Left colon (tissue), 2 donors: ENCODE data around the gene ZNF786. TPM values are rescaled to one million over a fixed set of nuclear protein-coding genes. Genes with fewer than 3 reads are reported as not detected.
"Not testable (repeated sequence)": the region's sequence is repeated elsewhere in the genome, so short reads cannot be mapped to it uniquely, and the experiment has no call there.

ENCODE experiments used
- ATAC-seq: fragments of 200-7000 bp; cut with Tn5 transposase; one replicate; pipeline ENCODE4 v1.9.1; 2020; ENCODE audit warnings: mild to moderate bottlenecking, moderate library complexity
- DNase-seq, 2 donors: peaks; one replicate each; pipeline ENCODE4 v3.0.0-alpha.2; 2020
- intact Hi-C, 2 donors: fragments of 100-400 bp; cut with DNase I in 1 of 2; cut with micrococcal nuclease in 1 of 2; formaldehyde crosslinking; loops; one replicate each; pipeline versions ENCODE4 v1.11.2 to v1.14.0; 2022; cut with DNase I, micrococcal nuclease
- total RNA-seq, 2 donors: library from RNA; stranded (reverse); fragmentation: NEBNext Ultra II Directional; extraction: Animal tissue kit (Norgen Biotek cat#: 25700); gene quantifications; one replicate each; pipeline ENCODE4 v1.2.1, GENCODE V29; 2021
- donor health status: DM: no; HTN: no; CAD: no.
- donor health status: DM: yes; HTN: yes; CAD: no.

Gene ZNF786
- total RNA-seq, 2 donors from 2014 or later: 3.9 to 6.1 TPM

GRCh38 chr7:149087376-149087775 is 3.1 kb downstream of the ZNF786 start:
- no peak for ATAC-seq
- intact Hi-C loops: no loop called here

DNA sequence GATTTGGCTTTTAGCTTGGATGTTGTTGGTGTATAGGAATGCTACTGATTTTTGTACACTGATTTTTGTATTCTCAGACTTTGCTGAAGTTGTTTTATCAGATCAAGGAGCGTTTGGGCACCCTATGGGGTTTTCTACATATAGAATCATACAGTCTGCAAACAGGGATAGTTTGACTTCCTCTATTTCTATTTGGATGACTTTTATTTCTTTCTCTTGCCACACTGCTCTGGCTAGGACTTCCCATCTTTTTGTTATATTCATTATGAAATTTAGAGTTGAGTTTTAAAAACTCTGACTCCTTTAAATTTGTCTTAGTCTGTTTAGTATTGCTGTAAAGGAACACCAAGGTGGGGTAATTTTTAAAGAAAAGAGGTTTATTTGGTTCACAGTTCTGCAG is 4.7 kb downstream of the ZNF786 start:
- intact Hi-C loops: no loop called here
- DNase-seq (no peak), ATAC-seq (no peak)

More at GRCh38 chr7:149087376-149087775, 3.1 kb downstream of the ZNF786 start:
- no peak for DNase-seq

- ATAC-seq (no peak), DNase-seq (no peak)
- intact Hi-C loops: no loop called here
Measured at GRCh38 chr7:149084407-149084806, 6.1 kb downstream of the ZNF786 start.

DNA sequence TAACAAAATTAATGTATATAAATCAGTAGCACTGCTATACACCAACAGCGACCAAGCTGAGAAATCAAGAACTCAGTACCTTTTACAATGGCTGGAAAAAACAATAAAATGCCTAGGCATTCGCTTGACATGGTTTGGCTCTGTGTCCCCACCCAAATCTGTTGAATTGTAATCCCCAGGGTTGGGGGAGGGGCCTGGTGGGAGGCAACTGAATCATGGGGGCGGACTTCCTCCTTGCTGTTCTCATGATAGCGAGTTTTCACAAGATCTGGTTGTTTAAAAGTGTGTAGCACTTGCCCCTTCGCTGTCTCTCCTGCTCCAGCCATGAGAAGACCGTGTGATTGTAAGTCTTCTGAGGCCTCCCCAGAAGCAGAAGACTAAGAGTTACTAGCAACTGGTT is 8.6 kb downstream of the ZNF786 start:
- DNase-seq: no peak
- intact Hi-C loops: no loop called here
- no peak for ATAC-seq

DNA sequence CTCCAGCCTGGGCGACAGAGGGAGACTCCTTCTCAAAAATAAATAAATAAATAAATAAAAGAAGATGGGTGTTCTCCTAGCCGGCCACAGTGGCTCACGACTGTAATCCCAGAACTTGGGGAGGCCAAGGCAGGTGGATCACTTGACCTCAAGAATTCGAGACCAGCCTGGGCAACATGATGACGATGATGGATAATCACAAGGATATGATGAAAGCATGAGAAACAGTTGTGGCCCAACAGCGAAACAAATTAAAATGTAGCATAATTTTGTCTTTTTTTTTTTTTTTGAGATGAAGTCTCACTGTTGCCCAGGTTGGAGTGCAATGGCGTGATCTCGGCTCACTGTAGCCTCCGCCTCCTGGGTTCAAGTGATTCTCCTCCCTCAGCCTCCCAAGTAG is 12.9 kb downstream of the ZNF786 start:
- ATAC-seq (no peak), DNase-seq (no peak)
- intact Hi-C loops: no loop called here

- intact Hi-C loops: no loop called here
- no peak for ATAC-seq
- DNase-seq: no peak
Measured at GRCh38 chr7:149075286-149075685, 15.2 kb downstream of the ZNF786 start.

- intact Hi-C loops: no loop called here
Measured at GRCh38 chr7:149074116-149074885, 16.2 kb downstream of the ZNF786 start.

GRCh38 chr7:149072438-149072775 is 18.1 kb downstream of the ZNF786 start:
- no peak for ATAC-seq
- no peak for DNase-seq
- intact Hi-C loops: no loop called here

More at GRCh38 chr7:149074116-149074885, 16.2 kb downstream of the ZNF786 start:
- ATAC-seq (no peak), DNase-seq (no peak)

DNA sequence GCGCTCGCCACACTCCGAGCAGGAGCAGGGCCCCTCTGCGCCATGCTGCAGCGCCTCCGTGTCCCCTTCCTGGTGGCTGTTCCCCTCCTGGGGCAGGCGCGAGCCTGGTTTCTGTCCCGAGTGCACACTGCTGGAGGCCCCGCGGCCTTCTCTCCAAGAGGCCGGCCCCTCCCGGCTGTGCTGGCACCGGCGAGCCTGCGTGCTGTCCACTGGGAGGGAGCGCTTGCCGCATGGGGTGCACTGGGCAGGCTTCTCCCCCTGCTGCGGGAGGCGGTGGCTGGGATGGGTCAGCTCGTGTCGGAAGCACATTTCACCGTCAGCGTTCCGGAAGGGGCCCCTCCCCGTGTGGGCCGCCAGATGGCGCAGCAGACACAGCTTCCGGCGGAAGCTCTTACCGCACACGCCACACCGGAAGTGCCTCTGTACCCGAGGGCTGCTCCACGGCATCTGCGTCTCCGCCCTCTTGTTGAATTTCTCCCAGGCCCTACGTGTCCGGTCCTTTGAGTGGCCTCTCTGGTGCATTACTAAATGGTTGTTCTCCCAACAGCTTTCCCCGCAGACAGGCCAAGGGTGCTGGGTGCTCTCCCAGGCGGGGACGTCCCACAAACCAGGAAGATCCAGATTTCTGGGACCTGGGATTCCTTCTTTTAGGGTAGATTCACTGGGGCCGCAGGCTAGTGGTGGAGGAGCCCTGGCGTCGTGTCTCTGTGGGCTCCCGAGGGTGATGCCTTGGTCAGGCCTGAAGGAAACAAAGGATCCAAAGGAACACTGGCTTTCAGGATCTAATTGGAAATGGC is 18.7 kb downstream of the ZNF786 start:
- ATAC-seq (peak; percentile 11), DNase-seq (peak in 1 of 2 donors; percentile 15)
- intact Hi-C loops: no loop called here

DNA sequence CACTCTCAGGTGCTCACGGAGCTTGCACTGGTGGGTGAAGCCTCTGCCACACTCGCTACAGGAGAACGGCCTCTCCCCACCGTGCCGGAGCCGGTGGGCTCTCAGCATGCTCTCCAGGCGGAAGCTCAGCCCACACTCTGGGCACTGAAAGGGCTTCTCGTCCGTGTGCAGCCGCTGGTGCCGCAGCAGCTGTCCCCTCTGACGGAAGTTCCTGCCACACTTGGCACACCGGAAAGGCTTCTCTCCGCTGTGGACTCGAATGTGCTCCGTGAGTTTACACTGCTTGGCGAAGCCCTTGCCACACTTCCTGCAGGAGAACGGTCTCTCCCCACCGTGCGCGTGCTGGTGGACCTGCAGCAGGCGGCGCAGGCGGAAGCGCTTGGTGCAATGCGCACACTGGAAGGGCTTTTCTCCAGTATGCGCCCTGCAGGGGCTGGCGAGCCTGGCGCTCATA is 19.3 kb downstream of the ZNF786 start:
- intact Hi-C loops: no loop called here
- ATAC-seq: no peak
- no peak for DNase-seq

DNA sequence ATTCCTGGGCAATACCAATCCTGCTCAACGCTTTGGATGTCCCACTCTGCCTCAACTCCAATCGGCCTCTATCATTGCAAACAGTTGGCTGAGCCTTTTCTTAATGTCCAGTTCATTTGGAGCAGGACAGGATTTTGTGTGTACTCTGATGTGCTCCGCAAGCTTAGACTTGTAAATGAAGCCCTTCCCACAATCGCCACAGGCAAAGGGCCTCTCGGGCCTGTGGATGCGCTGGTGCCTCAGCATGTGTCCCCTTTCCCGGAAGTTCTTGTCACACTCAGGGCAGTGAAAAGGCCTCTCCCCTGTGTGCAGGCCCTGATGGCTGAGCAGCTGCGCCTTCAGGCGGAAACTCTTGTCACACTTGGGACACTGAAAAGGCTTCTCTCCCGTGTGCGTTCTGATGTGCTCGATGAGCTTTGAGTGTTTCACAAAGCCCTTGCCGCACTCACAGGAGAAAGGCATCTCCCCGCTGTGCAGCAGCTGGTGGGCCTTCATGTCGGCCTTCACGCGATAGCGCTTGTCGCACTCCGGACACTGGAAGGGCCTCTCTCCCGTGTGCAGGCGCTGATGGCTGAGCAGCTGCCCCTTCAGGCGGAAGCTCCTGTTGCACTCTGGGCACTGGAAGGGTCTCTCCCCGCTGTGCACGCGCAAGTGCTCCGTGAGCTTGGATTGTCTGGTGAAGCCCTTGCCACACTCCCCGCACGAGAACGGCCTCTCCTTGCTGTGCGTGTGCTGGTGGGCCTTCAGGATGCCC is 20.0 kb downstream of the ZNF786 start:
- ATAC-seq (no peak), DNase-seq (no peak)
- intact Hi-C loops: no loop called here

DNA sequence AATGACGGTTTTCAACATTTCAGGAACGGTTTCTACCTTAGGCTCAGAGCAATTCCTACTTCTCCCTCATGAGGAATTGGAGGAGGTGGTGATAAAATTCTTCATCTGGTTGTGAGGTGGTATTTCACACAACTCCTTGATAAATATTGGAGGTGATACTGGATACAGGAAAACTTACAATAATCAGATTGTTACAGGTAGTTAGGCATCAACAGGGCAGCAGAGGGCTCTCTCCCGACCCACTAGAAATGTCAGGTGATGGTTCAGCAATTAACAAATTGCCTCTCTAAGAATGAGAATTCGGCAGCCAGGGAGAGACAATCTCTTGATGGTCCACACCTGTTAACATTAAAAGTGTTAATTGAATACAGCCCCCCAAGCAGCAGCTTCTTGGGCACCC is 22.6 kb downstream of the ZNF786 start:
- DNase-seq: no peak
- no peak for ATAC-seq
- intact Hi-C loops: loop anchor here in 1 of 2 donors (10.0 kb wide), 1 partner anchor 63 kb away; no protein-coding TSS in a partner anchor

DNA sequence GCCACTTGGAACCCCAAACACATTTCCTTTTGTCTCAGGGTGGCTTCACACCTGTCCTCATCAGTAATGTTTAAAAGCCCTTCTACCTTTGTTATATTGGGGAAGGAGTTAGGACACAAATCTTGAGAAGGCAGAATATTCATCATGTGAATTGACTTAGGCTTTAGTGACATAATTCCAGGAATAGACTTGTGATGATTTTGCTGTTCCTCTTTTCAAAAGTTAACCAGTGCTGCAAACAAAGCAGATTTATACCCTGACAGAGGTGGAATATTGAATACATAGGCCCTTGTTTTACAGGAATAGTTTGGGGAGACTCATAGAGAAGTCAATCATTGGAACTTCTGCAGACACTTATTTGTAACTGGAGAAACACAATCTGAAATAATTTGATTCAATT is 27.0 kb downstream of the ZNF786 start:
- intact Hi-C loops: loop anchor here in 1 of 2 donors (10.0 kb wide), 1 partner anchor 59 kb away; no protein-coding TSS in a partner anchor
- DNase-seq: no peak
- no peak for ATAC-seq

DNA sequence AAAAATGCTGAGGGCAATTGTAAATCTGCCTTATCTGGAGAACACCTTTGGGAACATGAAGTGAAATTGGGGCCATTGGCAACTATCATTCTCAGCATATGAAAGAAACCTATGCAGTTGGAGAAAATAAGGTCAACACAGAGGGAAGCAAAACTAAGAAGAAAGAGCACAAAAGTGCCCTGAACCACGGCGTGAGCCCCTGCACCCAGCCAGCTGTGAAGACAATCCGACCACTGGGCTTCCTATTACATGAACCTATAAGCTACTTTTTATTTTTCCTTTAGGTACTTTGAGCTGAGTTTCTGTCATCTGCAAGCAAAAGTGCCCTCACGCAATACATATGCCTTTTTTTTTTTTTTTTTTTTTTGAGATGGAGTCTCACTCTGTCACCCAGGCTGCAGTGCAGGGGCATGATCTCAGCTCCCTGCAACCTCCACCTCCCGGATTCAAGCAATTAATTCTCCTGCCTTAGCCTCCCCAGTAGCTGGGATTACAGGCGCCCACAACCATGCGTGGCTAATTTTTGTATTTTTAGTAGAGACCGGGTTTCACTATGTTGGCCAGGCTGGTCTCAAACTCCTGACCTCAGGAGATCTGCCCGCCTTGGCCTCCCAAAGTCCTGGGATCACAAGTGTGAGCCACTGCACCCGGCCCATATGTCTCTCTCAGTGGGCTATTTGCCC is 28.2 kb downstream of the ZNF786 start:
- intact Hi-C loops: loop anchor here in 1 of 2 donors (10.0 kb wide), 1 partner anchor 58 kb away; no protein-coding TSS in a partner anchor
- not testable (repeated sequence) for DNase-seq, ATAC-seq

DNA sequence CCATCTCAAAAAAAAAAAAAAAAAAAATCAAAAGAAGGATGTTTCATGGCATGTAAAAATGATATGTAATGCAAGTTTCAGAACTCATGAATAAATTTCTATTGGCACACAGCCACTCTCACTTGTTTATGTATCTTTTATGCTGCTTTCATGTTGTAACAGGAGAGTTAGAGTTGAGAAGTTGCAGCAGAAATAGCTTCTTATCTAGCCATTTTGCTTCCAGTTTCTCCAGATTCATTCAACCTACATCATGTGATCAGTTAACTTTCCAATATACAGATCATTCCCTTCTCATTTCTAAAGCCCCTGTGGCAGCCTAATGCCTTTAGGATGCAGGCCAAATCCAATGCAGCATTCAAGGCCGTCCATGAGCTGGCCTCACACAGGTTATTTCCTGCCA is 30.4 kb downstream of the ZNF786 start:
- no peak for ATAC-seq
- intact Hi-C loops: loop anchor here in 1 of 2 donors (10.0 kb wide), 1 partner anchor 55 kb away; no protein-coding TSS in a partner anchor
- DNase-seq: no peak

- no peak for ATAC-seq
- intact Hi-C loops: no loop called here
Measured at GRCh38 chr7:149053885-149054284, 36.6 kb downstream of the ZNF786 start.

GRCh38 chr7:149053384-149053783 is 37.1 kb downstream of the ZNF786 start:
- DNase-seq (no peak), ATAC-seq (no peak)
- intact Hi-C loops: no loop called here

More at GRCh38 chr7:149053885-149054284, 36.6 kb downstream of the ZNF786 start:
- DNase-seq: no peak

DNA sequence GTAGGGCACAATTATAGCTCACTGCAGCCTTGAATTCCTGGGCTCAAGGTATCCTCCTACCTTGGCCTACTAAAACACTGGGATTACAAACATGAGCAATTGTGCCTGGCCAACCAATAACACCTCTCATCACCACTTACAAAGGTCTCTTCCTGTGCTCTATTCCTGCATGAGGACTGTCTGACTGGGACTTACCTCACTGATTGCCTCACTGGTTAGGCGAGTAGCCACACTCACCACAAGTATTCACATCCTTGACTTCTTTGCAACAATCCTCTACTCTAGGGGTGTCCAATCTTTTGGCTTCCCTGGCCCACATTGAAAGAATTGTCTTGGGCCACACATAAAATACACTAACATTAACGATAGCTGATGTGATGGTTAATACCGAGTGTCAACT is 39.6 kb downstream of the ZNF786 start:
- ATAC-seq (no peak), DNase-seq (no peak)
- intact Hi-C loops: no loop called here

DNA sequence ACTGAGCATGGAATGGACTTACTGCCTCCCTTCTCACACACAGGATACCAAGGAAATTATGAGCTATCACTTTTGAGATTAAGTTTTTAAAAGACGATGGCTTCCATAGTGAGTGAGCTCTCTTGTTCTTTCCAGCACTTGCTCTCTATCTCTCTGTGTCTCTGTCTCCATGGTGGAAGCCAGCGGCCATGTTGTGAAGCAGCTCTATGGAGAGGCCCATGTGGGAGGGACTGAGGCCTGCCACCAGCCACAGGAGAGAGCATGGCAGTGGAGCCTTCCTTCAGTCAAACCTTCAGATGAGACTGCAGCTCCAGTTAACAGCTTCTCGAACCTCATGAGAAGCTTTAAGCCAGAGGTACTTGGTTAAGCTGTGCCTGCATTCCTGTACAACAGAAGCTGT is 41.7 kb downstream of the ZNF786 start:
- DNase-seq (no peak), ATAC-seq (no peak)
- intact Hi-C loops: no loop called here
